Activated B cell treated with CpG ODN at 0.5 μM for 24 hours (primary cell): ENCODE results near the gene IL34. TPM values are rescaled to one million over a fixed set of nuclear protein-coding genes. Genes with fewer than 3 reads are reported as not detected.

Source experiments
- ATAC-seq: fragments of 200-7000 bp; cut with Tn5 transposase; one replicate; pipeline ENCODE4 v1.10.0; 2021; ENCODE audit warnings: low read depth, mild to moderate bottlenecking, moderate library complexity
- CTCF ChIA-PET: fragments of 350-600 bp; sonication (Branson Sonifier 250); formaldehyde crosslinking; loops from one replicate; lab custom pipeline; 2021; ENCODE audit warnings: antibody characterized with exemption; lab: Charles Lee
- POLR2A ChIA-PET: fragments of 350-600 bp; sonication (Branson Sonifier 250); formaldehyde crosslinking; loops from one replicate; lab custom pipeline; 2021; ENCODE audit warnings: antibody characterized with exemption; lab: Charles Lee
- DNase-seq: peaks from one replicate; pipeline ENCODE4 v3.0.0; 2022
- H3K27ac Mint-ChIP-seq: one replicate; pipeline ENCODE4 v1.8.0; 2020; ENCODE audit warnings: mixed read lengths
- H3K27me3 Mint-ChIP-seq: one replicate; pipeline ENCODE4 v1.8.0; 2021; ENCODE audit warnings: mixed read lengths
- H3K36me3 Mint-ChIP-seq: one replicate; pipeline ENCODE4 v1.8.0; 2021; ENCODE audit warnings: low read depth, mixed read lengths
- H3K4me1 Mint-ChIP-seq: one replicate; pipeline ENCODE4 v1.8.0; 2021; ENCODE audit warnings: mixed read lengths
- H3K4me3 Mint-ChIP-seq: one replicate; pipeline ENCODE4 v1.8.0; 2020; ENCODE audit warnings: mild to moderate bottlenecking, mixed read lengths
- H3K9me3 Mint-ChIP-seq: one replicate; pipeline ENCODE4 v1.8.0; 2020; ENCODE audit warnings: mixed read lengths
- CTCF ChIP-seq: fragments of 200-600 bp; IDR thresholded peaks from one replicate; pipeline ENCODE4 v1.8.0; 2022; ENCODE audit warnings: antibody characterized with exemption, mild to moderate bottlenecking
- intact Hi-C: fragments of 100-400 bp; cut with micrococcal nuclease; formaldehyde crosslinking; loops from one replicate; pipeline ENCODE4 v1.15.1; 2024
- total RNA-seq: library from RNA; stranded (reverse); gene quantifications from 2 replicates; pipeline ENCODE4 v1.2.3, GENCODE V29; 2022

The IL34 gene
- total RNA-seq, 1 donor from 2014 or later = 0.71 TPM

GRCh38 chr16:70689970-70690891 lies 43.9 kb downstream of the IL34 start:
- no peaks in the 10 kb centered on the region for H3K27me3 Mint-ChIP-seq
- ATAC-seq (no peak), DNase-seq (no peak)
- intact Hi-C loops = no loop called here
- POLR2A ChIA-PET = no interaction called here
- H3K27ac Mint-ChIP-seq = no peak overlapping the region
- H3K9me3 Mint-ChIP-seq = no peaks in the 10 kb centered on the region
- no peak overlapping the region for H3K4me3 Mint-ChIP-seq
- H3K36me3 Mint-ChIP-seq = peaks cover 22% of the 10 kb centered on the region
- CTCF ChIA-PET = no interaction called here
- no peak for TF ChIP-seq CTCF
- H3K4me1 Mint-ChIP-seq = peaks cover 7% of the 10 kb centered on the region

- Mint-ChIP-seq H3K4me3 (no peak overlapping the region), H3K27ac (no peak overlapping the region)
Measured at GRCh38 chr16:70691223-70692129, 45.1 kb downstream of the IL34 start.

GRCh38 chr16:70692130-70692872 lies 45.9 kb downstream of the IL34 start:
- H3K9me3 Mint-ChIP-seq = no peaks in the 10 kb centered on the region
- H3K36me3 Mint-ChIP-seq = peaks cover 30% of the 10 kb centered on the region
- no peaks in the 10 kb centered on the region for H3K27me3 Mint-ChIP-seq
- H3K4me1 Mint-ChIP-seq = peaks cover 1% of the 10 kb centered on the region
- intact Hi-C loops = no loop called here
- no peak overlapping the region for H3K27ac Mint-ChIP-seq
- TF ChIP-seq CTCF = no peak
- H3K4me3 Mint-ChIP-seq = no peak overlapping the region
- no peak for ATAC-seq
- DNase-seq = no peak
- ChIA-PET CTCF (no interaction called here), POLR2A (no interaction called here)

More at GRCh38 chr16:70691223-70692129, 45.1 kb downstream of the IL34 start:
- ChIA-PET CTCF (no interaction called here), POLR2A (no interaction called here)
- no peak for TF ChIP-seq CTCF
- intact Hi-C loops = no loop called here
- peaks cover 27% of the 10 kb centered on the region for H3K36me3 Mint-ChIP-seq
- no peaks in the 10 kb centered on the region for H3K9me3 Mint-ChIP-seq
- H3K27me3 Mint-ChIP-seq = no peaks in the 10 kb centered on the region
- DNase-seq (no peak), ATAC-seq (no peak)
- peaks cover 3% of the 10 kb centered on the region for H3K4me1 Mint-ChIP-seq

- CTCF ChIA-PET = no interaction called here
Measured at GRCh38 chr16:70692873-70693671, 46.7 kb downstream of the IL34 start.

More at GRCh38 chr16:70692873-70693671, 46.7 kb downstream of the IL34 start:
- POLR2A ChIA-PET = no interaction called here
- Mint-ChIP-seq H3K4me3 (no peak overlapping the region), H3K36me3 (peaks cover 30% of the 10 kb centered on the region), H3K9me3 (no peaks in the 10 kb centered on the region), H3K27ac (no peak overlapping the region), H3K27me3 (no peaks in the 10 kb centered on the region), H3K4me1 (no peaks in the 10 kb centered on the region)
- intact Hi-C loops = no loop called here
- no peak for TF ChIP-seq CTCF
- DNase-seq (no peak), ATAC-seq (no peak)
